HEK293T (cell line): Measurements from ENCODE around the gene ZBTB24.

ENCODE experiments used
- CTCF ChIA-PET: fragments of 350-600 bp; formaldehyde crosslinking; extraction: SDS; loops from one replicate; lab custom pipeline; 2021; ENCODE audit warnings: antibody characterized with exemption, inconsistent platforms; lab: Yijun Ruan, JAX
- POLR2A ChIA-PET: fragments of 350-600 bp; formaldehyde crosslinking; extraction: SDS; loops from one replicate; lab custom pipeline; 2020; ENCODE audit warnings: antibody characterized with exemption, inconsistent platforms; lab: Yijun Ruan, JAX
- DNase-seq: peaks from one replicate; pipeline ENCODE4 v3.0.0; 2012; ENCODE audit warnings: mixed read lengths; ENCODE audit errors: extremely low spot score
- ARNT ChIP-seq: fragments of 450-650 bp; IDR thresholded peaks from 2 replicates; pipeline ENCODE4 v1.6.1; 2017; ENCODE audit warnings: mild to moderate bottlenecking
- BHLHE40 ChIP-seq: fragments of 450-650 bp; IDR thresholded peaks from 2 replicates; pipeline ENCODE4 v1.6.1; 2016; ENCODE audit warnings: mild to moderate bottlenecking, moderate library complexity, borderline replicate concordance
- CTBP1 ChIP-seq: fragments of 450-650 bp; IDR thresholded peaks from 2 replicates; pipeline ENCODE4 v1.6.1; 2016; ENCODE audit warnings: borderline replicate concordance
- ELF4 ChIP-seq: fragments of 450-650 bp; IDR thresholded peaks from 2 replicates; pipeline ENCODE4 v1.6.1; 2017; ENCODE audit warnings: antibody characterized with exemption
- FOXA1 ChIP-seq: fragments of 450-650 bp; IDR thresholded peaks from 2 replicates; pipeline ENCODE4 v1.6.1; 2016; ENCODE audit warnings: mild to moderate bottlenecking
- FOXK2 ChIP-seq: fragments of 450-650 bp; IDR thresholded peaks from 2 replicates; pipeline ENCODE4 v1.6.1; 2016; ENCODE audit warnings: mild to moderate bottlenecking
- FOXM1 ChIP-seq: fragments of 450-650 bp; IDR thresholded peaks from 2 replicates; pipeline ENCODE4 v1.6.1; 2017; ENCODE audit warnings: mild to moderate bottlenecking, borderline replicate concordance
- HDGF ChIP-seq: fragments of 450-650 bp; IDR thresholded peaks from 2 replicates; pipeline ENCODE4 v1.6.1; 2017; ENCODE audit warnings: antibody characterized with exemption, borderline replicate concordance
- L3MBTL2 ChIP-seq: fragments of 450-650 bp; conservative IDR thresholded peaks from 2 replicates; pipeline ENCODE4 v1.6.1; 2016; ENCODE audit warnings: mild to moderate bottlenecking
- LEF1 ChIP-seq: fragments of 450-650 bp; IDR thresholded peaks from 2 replicates; pipeline ENCODE4 v1.6.1; 2017; ENCODE audit warnings: mild to moderate bottlenecking, borderline replicate concordance
- NFRKB ChIP-seq: fragments of 450-650 bp; IDR thresholded peaks from 2 replicates; pipeline ENCODE4 v1.6.1; 2016; ENCODE audit warnings: mild to moderate bottlenecking, moderate library complexity
- PKNOX1 ChIP-seq: fragments of 450-650 bp; IDR thresholded peaks from 2 replicates; pipeline ENCODE4 v1.6.1; 2016
- SP1 ChIP-seq: fragments of 450-650 bp; IDR thresholded peaks from 2 replicates; pipeline ENCODE4 v1.6.1; 2017
- SUZ12 ChIP-seq: fragments of 450-650 bp; IDR thresholded peaks from 2 replicates; pipeline ENCODE4 v1.6.1; 2016; ENCODE audit warnings: mild to moderate bottlenecking
- TARDBP ChIP-seq: fragments of 450-650 bp; IDR thresholded peaks from 2 replicates; pipeline ENCODE4 v1.6.1; 2016
- ZNF384 ChIP-seq: fragments of 450-650 bp; IDR thresholded peaks from 2 replicates; pipeline ENCODE4 v1.6.1; 2016

The ZBTB24 gene

GRCh38 chr6:109446541-109446940, 36.5 kb downstream of the ZBTB24 start:
- ChIA-PET POLR2A (no interaction called here), CTCF (no interaction called here)
- DNase-seq = no peak
- no peak for TF ChIP-seq BHLHE40
- no peak for TF ChIP-seq ZNF384

- POLR2A ChIA-PET = no interaction called here
- TF ChIP-seq FOXA1 (no peak), ZNF384 (no peak), NFRKB (no peak)
- CTCF ChIA-PET = no interaction called here
- DNase-seq = no peak
These were observed 36.9 kb downstream of the ZBTB24 start for GRCh38 chr6:109446072-109446471.

- DNase-seq = no peak
- TF ChIP-seq FOXA1 = no peak
- TF ChIP-seq FOXK2 = no peak
- no peak for TF ChIP-seq CTBP1
- TF ChIP-seq ARNT = no peak
- TF ChIP-seq FOXM1 = no peak
- TF ChIP-seq SP1 = no peak
- no peak for TF ChIP-seq L3MBTL2
- no peak for TF ChIP-seq TARDBP
- no peak for TF ChIP-seq LEF1
- TF ChIP-seq PKNOX1 = no peak
- no peak for TF ChIP-seq BHLHE40
- no peak for TF ChIP-seq HDGF
- no peak for TF ChIP-seq ZNF384
- TF ChIP-seq ELF4 = no peak
- TF ChIP-seq SUZ12 = no peak
- no peak for TF ChIP-seq NFRKB
- ChIA-PET CTCF (no interaction called here), POLR2A (interaction anchor here (0.9 to 6.8 kb wide), 2 partner anchors 9 to 63 kb away, joined by 4 to 39 read pairs; partner anchors contain the start of genes CD164 and MICAL1)
These were observed 37.6 kb downstream of the ZBTB24 start for GRCh38 chr6:109445382-109445781.

GRCh38 chr6:109443425-109443950, 39.5 kb downstream of the ZBTB24 start:
- ChIA-PET POLR2A (interaction anchor here (1.0 to 6.8 kb wide), 4 partner anchors 11 to 61 kb away, joined by 3 to 39 read pairs (median 4); partner anchors contain the start of genes CD164 and MICAL1), CTCF (interaction anchor here (1.0 to 1.5 kb wide), 2 partner anchors 10 to 21 kb away, joined by 3 to 5 read pairs; no protein-coding TSS in a partner anchor)

GRCh38 chr6:109442393-109442924, 40.6 kb downstream of the ZBTB24 start:
- POLR2A ChIA-PET = interaction anchor here (1.0 to 6.8 kb wide), 4 partner anchors 12 to 60 kb away, joined by 3 to 39 read pairs (median 4); partner anchors contain the start of genes CD164 and MICAL1
- TF ChIP-seq PKNOX1 = no peak
- TF ChIP-seq L3MBTL2 = no peak
- no peak for TF ChIP-seq FOXK2
- no peak for TF ChIP-seq FOXA1
- no peak for TF ChIP-seq ELF4
- TF ChIP-seq SUZ12 = no peak
- no peak for TF ChIP-seq HDGF
- no peak for TF ChIP-seq BHLHE40
- TF ChIP-seq SP1 = no peak
- no peak for TF ChIP-seq TARDBP
- no peak for TF ChIP-seq ZNF384
- TF ChIP-seq LEF1 = no peak
- TF ChIP-seq ARNT = no peak
- DNase-seq = no peak
- CTCF ChIA-PET = interaction anchor here (1.0 to 1.5 kb wide), 2 partner anchors 11 to 22 kb away, joined by 3 to 5 read pairs; no protein-coding TSS in a partner anchor

More at GRCh38 chr6:109443425-109443950, 39.5 kb downstream of the ZBTB24 start:
- TF ChIP-seq FOXK2 = no peak
- TF ChIP-seq ZNF384 = no peak
- TF ChIP-seq FOXA1 = no peak
- TF ChIP-seq BHLHE40 = no peak
- no peak for TF ChIP-seq PKNOX1
- TF ChIP-seq HDGF = no peak
- no peak for TF ChIP-seq NFRKB
- no peak for DNase-seq

GRCh38 chr6:109441069-109441816, 41.8 kb downstream of the ZBTB24 start:
- ChIA-PET CTCF (interaction anchor here (0.7 to 1.5 kb wide), 8 partner anchors 9 to 264 kb away, joined by 3 to 7 read pairs (median 4); no protein-coding TSS in a partner anchor), POLR2A (interaction anchor here (0.9 to 6.8 kb wide), 6 partner anchors 9 to 58 kb away, joined by 3 to 39 read pairs (median 4); partner anchors contain the start of genes CD164 and MICAL1)
- peak; percentile 61 for DNase-seq
- TF ChIP-seq SP1 (no peak), ARNT (no peak), L3MBTL2 (peak; percentile 66; the same call in 1 of the 2 replicates)
